CD4-positive, alpha-beta memory T cell (primary cell): Measurements from ENCODE around the gene ATP10B. TPM values are rescaled to one million over a fixed set of nuclear protein-coding genes. Genes with fewer than 3 reads are reported as not detected.

ENCODE experiments used
- CTCF ChIA-PET: fragments of 350-600 bp; sonication (Branson Sonifier 250); formaldehyde crosslinking; loops from one replicate; lab custom pipeline; 2021; ENCODE audit warnings: inconsistent platforms; ENCODE audit not compliant: partially characterized antibody; lab: Charles Lee
- POLR2A ChIA-PET: fragments of 350-600 bp; sonication (Branson Sonifier 250); formaldehyde crosslinking; loops from one replicate; lab custom pipeline; 2021; ENCODE audit not compliant: partially characterized antibody; lab: Charles Lee
- DNase-seq, 5 donors: peaks; one replicate each; pipeline versions ENCODE4 v3.0.0 to v3.0.0-alpha.2; 2020 to 2022; ENCODE audit warnings: mixed read lengths in 1 of 5
- H3K27ac ChIP-seq: one replicate; pipeline ENCODE4 v1.7.0; 2013; ENCODE audit warnings: low read depth, low read length
- H3K27me3 ChIP-seq: 2 replicates; pipeline ENCODE4 v1.7.0; 2013; ENCODE audit warnings: mild to moderate bottlenecking, low read length, moderate library complexity; ENCODE audit not compliant: insufficient read depth
- H3K36me3 ChIP-seq: 2 replicates; pipeline ENCODE4 v1.7.0; 2013; ENCODE audit warnings: mild to moderate bottlenecking, low read length, moderate library complexity; ENCODE audit not compliant: insufficient read depth
- H3K4me1 ChIP-seq: 2 replicates; pipeline ENCODE4 v1.7.0; 2013; ENCODE audit warnings: mild to moderate bottlenecking, low read length, moderate library complexity; ENCODE audit not compliant: insufficient read depth
- H3K4me3 ChIP-seq, 2 donors: one replicate each; pipeline ENCODE4 v1.7.0; 2013; ENCODE audit warnings: low read length in 2 of 2, mild to moderate bottlenecking in 1 of 2
- H3K9me3 ChIP-seq, 2 donors: one replicate each; pipeline ENCODE4 v1.7.0; 2013; ENCODE audit warnings: low read length in 2 of 2, control low read depth in 1 of 2; ENCODE audit not compliant: control insufficient read depth in 1 of 2
- H3K27ac Mint-ChIP-seq, 7 donors: one replicate each; pipeline ENCODE4 v1.8.0; 2020 to 2021; ENCODE audit warnings: mixed read lengths in 7 of 7, mild to moderate bottlenecking in 6 of 7, inconsistent platforms in 3 of 7, moderate library complexity in 3 of 7
- H3K27me3 Mint-ChIP-seq, 2 donors: one replicate each; pipeline ENCODE4 v1.8.0; 2020 to 2021; ENCODE audit warnings: mixed read lengths in 2 of 2
- H3K36me3 Mint-ChIP-seq, 2 donors: one replicate each; pipeline ENCODE4 v1.8.0; 2020 to 2021; ENCODE audit warnings: mixed read lengths in 2 of 2, inconsistent platforms in 1 of 2, mild to moderate bottlenecking in 1 of 2
- H3K4me1 Mint-ChIP-seq, 4 donors: one replicate each; pipeline ENCODE4 v1.8.0; 2020 to 2021; ENCODE audit warnings: mixed read lengths in 4 of 4, mild to moderate bottlenecking in 1 of 4
- H3K4me3 Mint-ChIP-seq, 8 donors: one replicate each; pipeline ENCODE4 v1.8.0; 2020 to 2021; ENCODE audit warnings: mixed read lengths in 8 of 8, mild to moderate bottlenecking in 7 of 8, moderate library complexity in 6 of 8, inconsistent platforms in 3 of 8
- H3K9me3 Mint-ChIP-seq, 8 donors: one replicate each; pipeline ENCODE4 v1.8.0; 2020 to 2021; ENCODE audit warnings: mixed read lengths in 8 of 8, mild to moderate bottlenecking in 5 of 8, inconsistent platforms in 3 of 8, moderate library complexity in 1 of 8
- intact Hi-C: fragments of 100-400 bp; cut with micrococcal nuclease; formaldehyde crosslinking; loops from one replicate; pipeline ENCODE4 v1.15.1; 2023
- polyA plus RNA-seq, 2 donors: library from polyadenylated mRNA; unstranded; fragments of 300-500 nt; fragmentation: Illumina TruSeq; gene quantifications; one replicate each; pipeline ENCODE4 v1.2.3, GENCODE V29; 2021
- total RNA-seq, 2 experiments: library from RNA; stranded (reverse); gene quantifications; one replicate each; pipeline ENCODE4 v1.2.3, GENCODE V29; 2021

The ATP10B gene
- total and polyA plus RNA-seq, 4 experiments from 2014 or later, result not detected

DNA sequence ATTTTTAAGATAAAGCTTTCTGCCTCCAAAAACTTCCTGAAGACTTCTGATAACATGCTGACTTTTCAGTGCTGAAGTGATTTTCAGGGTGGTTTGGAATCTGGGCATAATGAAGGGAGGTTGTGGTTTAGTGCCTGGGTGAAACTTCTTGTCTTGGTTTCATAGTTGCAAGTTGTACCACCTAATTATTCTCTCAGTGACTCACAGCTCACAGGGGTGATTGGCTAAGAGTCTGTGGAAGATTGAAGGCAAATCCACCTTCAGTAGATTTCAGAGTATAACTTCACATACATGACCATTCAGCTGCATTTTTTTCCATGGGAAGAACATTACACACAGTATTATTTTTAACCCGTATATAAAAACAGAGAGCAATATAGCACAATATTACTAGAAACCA, 230.5 kb downstream of the ATP10B start:
- H3K27me3 ChIP-seq, result no peaks in the 10 kb centered on the region
- Mint-ChIP-seq H3K9me3 (peaks cover 0 to 4% (median 0%) of the 10 kb centered on the region in 8 donors), H3K4me3 (no peak overlapping the region), H3K4me1 (no peaks in the 10 kb centered on the region), H3K27me3 (peaks cover 5 to 9% of the 10 kb centered on the region in 2 donors), H3K27ac (no peak overlapping the region), H3K36me3 (no peaks in the 10 kb centered on the region)
- no peak for DNase-seq
- H3K4me1 ChIP-seq, result no peaks in the 10 kb centered on the region
- H3K36me3 ChIP-seq, result no peaks in the 10 kb centered on the region
- intact Hi-C loops, result no loop called here
- no peak overlapping the region for H3K27ac ChIP-seq
- POLR2A ChIA-PET, result no interaction called here
- no peak overlapping the region for H3K4me3 ChIP-seq
- CTCF ChIA-PET, result no interaction called here
- H3K9me3 ChIP-seq, result no peaks in the 10 kb centered on the region

- Mint-ChIP-seq H3K36me3 (no peaks in the 10 kb centered on the region), H3K27ac (no peak overlapping the region), H3K9me3 (peaks cover 0 to 4% (median 0%) of the 10 kb centered on the region in 8 donors), H3K27me3 (peaks cover 5 to 9% of the 10 kb centered on the region in 2 donors), H3K4me3 (no peak overlapping the region), H3K4me1 (no peaks in the 10 kb centered on the region)
- intact Hi-C loops, result no loop called here
- Histone ChIP-seq H3K9me3 (no peaks in the 10 kb centered on the region), H3K27me3 (no peaks in the 10 kb centered on the region), H3K4me3 (no peak overlapping the region), H3K27ac (no peak overlapping the region), H3K4me1 (no peaks in the 10 kb centered on the region), H3K36me3 (no peaks in the 10 kb centered on the region)
- no peak for DNase-seq
- POLR2A ChIA-PET, result no interaction called here
- CTCF ChIA-PET, result no interaction called here
Observed at GRCh38 chr5:160620401-160620800, 231.6 kb downstream of the ATP10B start.

- no peaks in the 10 kb centered on the region for H3K9me3 ChIP-seq
- Mint-ChIP-seq H3K4me3 (no peak overlapping the region), H3K9me3 (peaks cover 0 to 4% (median 0%) of the 10 kb centered on the region in 8 donors), H3K27ac (no peak overlapping the region), H3K36me3 (no peaks in the 10 kb centered on the region), H3K27me3 (peaks cover 5 to 7% of the 10 kb centered on the region in 2 donors), H3K4me1 (no peaks in the 10 kb centered on the region)
- H3K36me3 ChIP-seq, result no peaks in the 10 kb centered on the region
- ChIA-PET CTCF (no interaction called here), POLR2A (no interaction called here)
- H3K27ac ChIP-seq, result no peak overlapping the region
- no peak overlapping the region for H3K4me3 ChIP-seq
- no peaks in the 10 kb centered on the region for H3K4me1 ChIP-seq
- intact Hi-C loops, result no loop called here
- no peak for DNase-seq
- no peaks in the 10 kb centered on the region for H3K27me3 ChIP-seq
Observed at GRCh38 chr5:160619381-160619780, 232.6 kb downstream of the ATP10B start.

- CTCF ChIA-PET, result interaction anchor here (1.0 to 1.4 kb wide), 2 partner anchors 179 to 180 kb away, joined by 3 to 6 read pairs; no protein-coding TSS in a partner anchor
- POLR2A ChIA-PET, result no interaction called here
- no peaks in the 10 kb centered on the region for H3K4me1 Mint-ChIP-seq
- no peaks in the 10 kb centered on the region for H3K27me3 ChIP-seq
- H3K36me3 Mint-ChIP-seq, result no peaks in the 10 kb centered on the region
- H3K27me3 Mint-ChIP-seq, result peaks cover 5 to 7% of the 10 kb centered on the region in 2 donors
- H3K27ac ChIP-seq, result no peak overlapping the region
- no peak overlapping the region for H3K4me3 Mint-ChIP-seq
- no peak for DNase-seq
- H3K9me3 Mint-ChIP-seq, result peaks cover 0 to 4% (median 0%) of the 10 kb centered on the region in 8 donors
- H3K36me3 ChIP-seq, result no peaks in the 10 kb centered on the region
- H3K27ac Mint-ChIP-seq, result no peak overlapping the region
- no peaks in the 10 kb centered on the region for H3K4me1 ChIP-seq
- intact Hi-C loops, result no loop called here
- H3K4me3 ChIP-seq, result no peak overlapping the region
- no peaks in the 10 kb centered on the region for H3K9me3 ChIP-seq
Observed at GRCh38 chr5:160618286-160618685, 233.7 kb downstream of the ATP10B start.

GRCh38 chr5:160616712-160617497, 235.1 kb downstream of the ATP10B start:
- no peak for DNase-seq
- no peak overlapping the region for H3K27ac ChIP-seq
- Mint-ChIP-seq H3K4me3 (no peak overlapping the region), H3K36me3 (no peaks in the 10 kb centered on the region), H3K27me3 (peaks cover 0 to 2% of the 10 kb centered on the region in 2 donors), H3K27ac (no peak overlapping the region), H3K4me1 (no peaks in the 10 kb centered on the region), H3K9me3 (no peaks in the 10 kb centered on the region)
- no peaks in the 10 kb centered on the region for H3K36me3 ChIP-seq
- no peak overlapping the region for H3K4me3 ChIP-seq
- no peaks in the 10 kb centered on the region for H3K4me1 ChIP-seq
- H3K9me3 ChIP-seq, result no peaks in the 10 kb centered on the region
- intact Hi-C loops, result no loop called here
- H3K27me3 ChIP-seq, result no peaks in the 10 kb centered on the region
- POLR2A ChIA-PET, result no interaction called here
- CTCF ChIA-PET, result interaction anchor here (1.4 kb wide), 1 partner anchor 178 kb away, joined by 6 read pairs; no protein-coding TSS in a partner anchor

DNA sequence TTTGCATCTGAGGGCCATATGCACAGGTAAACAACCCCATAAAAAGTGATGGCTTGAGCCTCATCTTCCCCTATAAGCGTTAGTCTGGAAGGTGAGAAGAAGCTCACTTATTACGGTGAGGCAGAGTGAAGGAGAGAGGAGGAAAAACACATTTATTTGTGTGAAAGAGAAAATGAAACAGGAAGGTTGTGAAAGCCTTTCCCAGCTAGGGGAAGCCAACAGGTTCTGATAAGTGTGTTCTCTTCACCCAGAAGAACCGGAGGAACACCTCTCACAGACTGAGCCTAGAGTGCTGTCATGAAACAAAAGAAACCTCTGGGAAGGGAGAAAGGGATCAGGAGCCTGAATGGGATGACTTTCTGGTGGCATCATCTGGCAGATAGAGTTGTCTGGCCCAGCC, 237.9 kb downstream of the ATP10B start:
- Mint-ChIP-seq H3K9me3 (no peaks in the 10 kb centered on the region), H3K27ac (no peak overlapping the region), H3K36me3 (no peaks in the 10 kb centered on the region), H3K4me1 (no peaks in the 10 kb centered on the region), H3K27me3 (no peaks in the 10 kb centered on the region), H3K4me3 (no peak overlapping the region)
- H3K36me3 ChIP-seq, result no peaks in the 10 kb centered on the region
- H3K27ac ChIP-seq, result no peak overlapping the region
- ChIA-PET CTCF (no interaction called here), POLR2A (no interaction called here)
- intact Hi-C loops, result no loop called here
- H3K9me3 ChIP-seq, result no peaks in the 10 kb centered on the region
- H3K27me3 ChIP-seq, result no peaks in the 10 kb centered on the region
- no peak overlapping the region for H3K4me3 ChIP-seq
- no peak for DNase-seq
- no peaks in the 10 kb centered on the region for H3K4me1 ChIP-seq

- no peak overlapping the region for H3K27ac Mint-ChIP-seq
- POLR2A ChIA-PET, result no interaction called here
- intact Hi-C loops, result no loop called here
Observed at GRCh38 chr5:160605266-160605665, 246.7 kb downstream of the ATP10B start.

More at GRCh38 chr5:160605266-160605665, 246.7 kb downstream of the ATP10B start:
- Mint-ChIP-seq H3K4me3 (no peak overlapping the region), H3K9me3 (no peaks in the 10 kb centered on the region), H3K27me3 (no peaks in the 10 kb centered on the region), H3K36me3 (no peaks in the 10 kb centered on the region), H3K4me1 (no peaks in the 10 kb centered on the region)
- DNase-seq, result no peak
- no peak overlapping the region for H3K4me3 ChIP-seq
- no peak overlapping the region for H3K27ac ChIP-seq
- no peaks in the 10 kb centered on the region for H3K36me3 ChIP-seq
- no peaks in the 10 kb centered on the region for H3K27me3 ChIP-seq
- CTCF ChIA-PET, result no interaction called here
- H3K9me3 ChIP-seq, result no peaks in the 10 kb centered on the region
- H3K4me1 ChIP-seq, result no peaks in the 10 kb centered on the region
